Mesodermal cell (in vitro differentiated cells): ENCODE results near the gene KHDC3L. TPM values are rescaled to one million over a fixed set of nuclear protein-coding genes. Genes with fewer than 3 reads are reported as not detected.

ENCODE experiments used
- H3K27ac ChIP-seq: 2 replicates; pipeline ENCODE4 v1.7.0; 2013; ENCODE audit warnings: mild to moderate bottlenecking, low read depth, low read length, moderate library complexity; ENCODE audit not compliant: severe bottlenecking
- H3K36me3 ChIP-seq: 2 replicates; pipeline ENCODE4 v1.7.1; 2013; ENCODE audit warnings: mild to moderate bottlenecking, low read length, moderate library complexity; ENCODE audit not compliant: control insufficient read depth, insufficient read depth
- H3K4me1 ChIP-seq: one replicate; pipeline ENCODE4 v1.7.1; 2013; ENCODE audit warnings: mild to moderate bottlenecking, low read length; ENCODE audit not compliant: insufficient read depth, control insufficient read depth, poor library complexity, severe bottlenecking
- H3K4me3 ChIP-seq: 2 replicates; pipeline ENCODE4 v1.7.0; 2013; ENCODE audit warnings: low read length, control low read depth, mild to moderate bottlenecking; ENCODE audit not compliant: insufficient read depth, poor library complexity, severe bottlenecking; ENCODE audit errors: extremely low read depth
- H3K9me3 ChIP-seq: 2 replicates; pipeline ENCODE4 v1.7.1; 2013; ENCODE audit warnings: mild to moderate bottlenecking, low read length, moderate library complexity; ENCODE audit not compliant: control insufficient read depth
- WGBS, 2 experiments: methylation state at CpG; one replicate each; pipeline ENCODE4 v1.1.5; 2013; ENCODE audit warnings: missing lambda C conversion rate in 2 of 2; ENCODE audit not compliant: insufficient coverage in 2 of 2; 5-methylcytosine and 5-hydroxymethylcytosine counted together
- polyA plus RNA-seq, 2 experiments: library from polyadenylated mRNA; stranded (reverse); fragments of 50-300 nt; gene quantifications; one replicate each; pipeline ENCODE4 v1.2.3, GENCODE V29; 2013

Gene KHDC3L
- not detected for polyA plus RNA-seq (2013, experiment 1 of 2)
- polyA plus RNA-seq (2013, experiment 2 of 2): not detected

- H3K27ac ChIP-seq: no peak within 1 kb of the TSS
- no peaks in the 10 kb centered on the region for H3K4me1 ChIP-seq
- 94 to 96% methylated on average over 23 of the region's 23 CpGs for WGBS, 2 experiments
These were observed at the start of gene KHDC3L for GRCh38 chr6:73362358-73362757. Gene KHDC3L (plus strand): TSS chr6:73362658. CDS start chr6:73362730, 72 bp downstream.

DNA sequence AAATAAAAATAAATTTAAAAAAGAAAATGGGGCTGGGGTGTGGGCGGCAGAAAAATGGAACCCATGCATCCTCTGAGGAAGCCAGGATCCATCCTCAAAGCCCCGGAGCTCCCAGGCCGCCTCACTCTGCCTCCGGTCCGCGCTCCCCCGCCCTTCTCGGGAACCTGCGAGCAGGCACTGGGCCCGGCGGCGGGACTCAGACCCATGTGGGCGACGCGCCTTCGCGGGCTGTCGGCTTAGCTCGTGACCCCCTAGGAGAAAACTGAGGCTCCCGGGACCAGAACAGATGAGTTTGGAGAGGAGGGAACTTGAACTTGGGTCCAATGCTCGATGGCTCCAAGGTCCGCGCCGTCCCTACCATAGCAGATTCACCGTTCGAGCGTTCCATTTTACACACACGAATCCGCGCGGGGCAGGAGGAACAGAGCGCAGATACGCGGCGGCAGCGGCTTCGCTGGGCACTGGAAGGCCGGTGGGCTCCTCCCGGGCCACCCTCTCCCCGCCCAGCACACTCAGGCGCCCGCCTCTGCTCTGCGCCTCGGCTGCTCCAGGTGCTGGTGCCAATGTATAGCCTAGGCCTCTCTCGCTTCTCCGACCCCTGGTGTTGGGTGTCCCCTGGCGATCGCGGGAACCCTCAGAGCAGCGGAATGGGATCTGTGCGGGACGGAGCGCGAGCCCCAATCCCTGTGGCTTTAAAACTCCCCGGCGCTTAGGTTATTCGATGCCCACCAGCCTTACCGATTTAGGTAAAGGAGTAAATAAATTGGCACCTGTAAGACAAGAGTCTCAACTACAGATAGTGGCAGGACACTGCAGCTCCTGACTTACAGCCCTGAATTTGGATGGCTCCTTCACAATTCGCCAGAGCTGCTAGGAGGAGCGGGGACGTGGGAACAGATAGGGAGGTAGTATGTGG is 47.6 kb upstream of the KHDC3L start:
- peaks cover 7% of the 10 kb centered on the region for H3K9me3 ChIP-seq
- no peak overlapping the region for H3K27ac ChIP-seq
- 91 to 95% methylated on average over 51 to 61 of the region's 61 CpGs for WGBS, 2 experiments
- no peaks in the 10 kb centered on the region for H3K36me3 ChIP-seq
- no peaks in the 10 kb centered on the region for H3K4me1 ChIP-seq
- no peak overlapping the region for H3K4me3 ChIP-seq

More at GRCh38 chr6:73362358-73362757, at the start of gene KHDC3L:
- Histone ChIP-seq H3K9me3 (no peaks in the 10 kb centered on the region), H3K4me3 (no peak within 1 kb of the TSS), H3K36me3 (no peaks in the 10 kb centered on the region)

- H3K27ac ChIP-seq: no peak overlapping the region
- no peaks in the 10 kb centered on the region for H3K4me1 ChIP-seq
- H3K9me3 ChIP-seq: peaks cover 1% of the 10 kb centered on the region
- WGBS, 2 experiments: 78 to 100% methylated on average over 1 of the region's 2 CpGs
- H3K36me3 ChIP-seq: no peaks in the 10 kb centered on the region
- no peak overlapping the region for H3K4me3 ChIP-seq
These were observed 39.1 kb upstream of the KHDC3L start for GRCh38 chr6:73323323-73323722.

- 100% methylated on average over 1 of the region's 3 CpGs; no CpG with 5 or more reads in 1 of the 2 experiments for WGBS, 2 experiments
- H3K36me3 ChIP-seq: no peaks in the 10 kb centered on the region
- no peaks in the 10 kb centered on the region for H3K4me1 ChIP-seq
- H3K4me3 ChIP-seq: no peak overlapping the region
- no peak overlapping the region for H3K27ac ChIP-seq
- H3K9me3 ChIP-seq: no peaks in the 10 kb centered on the region
These were observed 36.8 kb upstream of the KHDC3L start for GRCh38 chr6:73325656-73326055.

- WGBS, 2 experiments: 79 to 100% methylated on average over 1 to 2 of the region's 3 CpGs
- no peaks in the 10 kb centered on the region for H3K9me3 ChIP-seq
These were observed 33.7 kb upstream of the KHDC3L start for GRCh38 chr6:73328790-73329189.

DNA sequence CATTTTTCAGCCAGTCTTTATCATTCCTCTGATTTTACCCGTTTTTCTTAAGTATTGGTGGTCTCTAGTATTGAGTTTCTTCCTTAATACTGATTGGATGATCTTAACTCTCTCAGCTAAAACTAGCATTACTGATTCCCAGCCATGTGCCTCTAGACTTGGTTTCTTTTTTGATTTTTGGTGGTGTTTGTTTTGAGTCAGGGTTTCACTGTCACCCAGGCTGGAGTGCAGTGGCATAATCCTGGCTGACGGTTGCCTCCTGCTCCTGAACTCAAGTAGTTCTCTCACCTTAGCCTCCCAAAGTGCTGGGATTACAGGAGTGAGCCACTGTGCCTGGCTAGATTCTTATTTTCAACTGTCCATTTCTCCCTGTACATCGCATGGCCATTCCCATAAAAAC is 33.3 kb upstream of the KHDC3L start:
- no peaks in the 10 kb centered on the region for H3K4me1 ChIP-seq

More at GRCh38 chr6:73328790-73329189, 33.7 kb upstream of the KHDC3L start:
- no peak overlapping the region for H3K27ac ChIP-seq
- no peak overlapping the region for H3K4me3 ChIP-seq
- no peaks in the 10 kb centered on the region for H3K4me1 ChIP-seq
- H3K36me3 ChIP-seq: no peaks in the 10 kb centered on the region

GRCh38 chr6:73339340-73339739 is 23.1 kb upstream of the KHDC3L start:
- no peaks in the 10 kb centered on the region for H3K9me3 ChIP-seq
- H3K4me3 ChIP-seq: no peak overlapping the region
- H3K27ac ChIP-seq: no peak overlapping the region
- H3K4me1 ChIP-seq: no peaks in the 10 kb centered on the region
- no peaks in the 10 kb centered on the region for H3K36me3 ChIP-seq
- 42 to 81% methylated on average over 2 to 3 of the region's 3 CpGs for WGBS, 2 experiments

More for the DNA sequence above, 33.3 kb upstream of the KHDC3L start:
- no peaks in the 10 kb centered on the region for H3K9me3 ChIP-seq
- no peak overlapping the region for H3K4me3 ChIP-seq
- no peaks in the 10 kb centered on the region for H3K36me3 ChIP-seq
- H3K27ac ChIP-seq: no peak overlapping the region
- 86 to 100% methylated on average over 1 to 2 of the region's 3 CpGs for WGBS, 2 experiments

GRCh38 chr6:73340048-73340447 is 22.4 kb upstream of the KHDC3L start:
- H3K4me3 ChIP-seq: no peak overlapping the region
- 100% methylated on average over 1 of the region's 2 CpGs for WGBS, 2 experiments
- no peaks in the 10 kb centered on the region for H3K9me3 ChIP-seq
- H3K36me3 ChIP-seq: no peaks in the 10 kb centered on the region
- no peaks in the 10 kb centered on the region for H3K4me1 ChIP-seq
- H3K27ac ChIP-seq: no peak overlapping the region

DNA sequence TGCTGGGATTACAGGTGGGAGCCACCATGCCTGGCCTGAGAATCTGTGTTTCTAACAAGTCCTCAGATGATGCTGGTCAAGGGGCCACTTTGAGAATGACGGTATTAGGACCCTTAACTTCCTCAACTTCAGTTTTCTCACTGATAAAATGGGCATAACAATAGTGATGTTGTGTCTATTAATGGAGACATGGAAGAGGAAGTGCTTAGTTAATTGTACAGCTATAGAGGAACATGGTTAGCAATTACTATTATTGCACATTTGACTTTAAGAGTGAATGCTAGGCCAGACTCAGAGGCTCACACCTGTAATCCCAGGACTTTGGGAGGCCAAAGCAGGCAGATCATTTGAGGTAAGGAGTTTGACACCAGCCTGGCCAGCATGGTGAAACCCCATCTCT is 21.1 kb upstream of the KHDC3L start:
- Histone ChIP-seq H3K27ac (no peak overlapping the region), H3K36me3 (no peaks in the 10 kb centered on the region), H3K4me3 (no peak overlapping the region), H3K9me3 (no peaks in the 10 kb centered on the region), H3K4me1 (no peaks in the 10 kb centered on the region)
- WGBS, 2 experiments: 100% methylated on average over 1 of the region's 1 CpG; no CpG with 5 or more reads in 1 of the 2 experiments

DNA sequence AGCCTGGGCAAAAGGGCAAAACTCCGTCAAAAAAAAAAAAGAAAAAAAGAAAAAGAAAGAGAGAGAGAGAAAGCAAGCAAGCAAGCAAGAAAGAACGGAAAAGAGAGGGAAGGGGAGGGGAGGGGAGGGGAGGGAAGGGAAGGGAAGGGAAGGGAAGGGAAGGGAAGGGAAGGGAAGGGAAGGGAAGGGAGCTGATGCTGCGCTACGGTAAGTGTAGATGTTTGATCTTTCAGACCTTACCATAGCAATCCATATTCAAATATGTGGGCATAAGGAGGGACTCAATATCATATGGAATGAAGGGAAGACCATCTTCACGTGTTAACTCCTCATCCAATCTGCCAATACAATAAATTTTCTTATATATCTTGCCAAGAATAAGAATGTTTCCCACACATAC is 20.3 kb upstream of the KHDC3L start:
- Histone ChIP-seq H3K27ac (no peak overlapping the region), H3K4me3 (no peak overlapping the region), H3K4me1 (no peaks in the 10 kb centered on the region), H3K9me3 (no peaks in the 10 kb centered on the region), H3K36me3 (no peaks in the 10 kb centered on the region)
- no CpG with 5 or more reads among the region's 5 CpGs for WGBS, 2 experiments

- no peak overlapping the region for H3K4me3 ChIP-seq
- H3K36me3 ChIP-seq: no peaks in the 10 kb centered on the region
- H3K9me3 ChIP-seq: no peaks in the 10 kb centered on the region
- H3K4me1 ChIP-seq: no peaks in the 10 kb centered on the region
- no peak overlapping the region for H3K27ac ChIP-seq
These were observed 19.3 kb upstream of the KHDC3L start for GRCh38 chr6:73343164-73343563.
